ENCODE results near the gene PRSS27.

Gene PRSS27

GRCh38 chr16:2743007-2743810 is 23.2 kb upstream of the PRSS27 start:
- TF ChIP-seq ZFX (IDR thresholded peaks at IDR 0.05; ENCODE audit: borderline replicate concordance) (no peak), CTCF (IDR thresholded peaks at IDR 0.05) (no peak)
- no peak overlapping the region for H3K27ac ChIP-seq

- H3K27ac ChIP-seq: no peak overlapping the region
- TF ChIP-seq CTCF (IDR thresholded peaks at IDR 0.05) (no peak), ZFX (IDR thresholded peaks at IDR 0.05; ENCODE audit: borderline replicate concordance) (no peak)
Measured at GRCh38 chr16:2742323-2743006, 22.4 kb upstream of the PRSS27 start.

- H3K27ac ChIP-seq: no peak overlapping the region
- TF ChIP-seq CTCF (IDR thresholded peaks at IDR 0.05) (no peak), ZFX (IDR thresholded peaks at IDR 0.05; ENCODE audit: borderline replicate concordance) (no peak)
Measured at GRCh38 chr16:2741168-2741567, 21.1 kb upstream of the PRSS27 start.

- H3K27ac ChIP-seq: no peak overlapping the region
Measured at GRCh38 chr16:2740476-2740875, 20.5 kb upstream of the PRSS27 start.

GRCh38 chr16:2739625-2740430 is 19.8 kb upstream of the PRSS27 start:
- H3K27ac ChIP-seq: no peak overlapping the region

More at GRCh38 chr16:2740476-2740875, 20.5 kb upstream of the PRSS27 start:
- TF ChIP-seq CTCF (IDR thresholded peaks at IDR 0.05) (no peak), ZFX (IDR thresholded peaks at IDR 0.05; ENCODE audit: borderline replicate concordance) (no peak)

GRCh38 chr16:2738615-2739014 is 18.6 kb upstream of the PRSS27 start:
- H3K27ac ChIP-seq: no peak overlapping the region
- TF ChIP-seq ZFX (IDR thresholded peaks at IDR 0.05; ENCODE audit: borderline replicate concordance) (no peak), CTCF (IDR thresholded peaks at IDR 0.05) (no peak)

More at GRCh38 chr16:2739625-2740430, 19.8 kb upstream of the PRSS27 start:
- TF ChIP-seq CTCF (IDR thresholded peaks at IDR 0.05) (no peak), ZFX (IDR thresholded peaks at IDR 0.05; ENCODE audit: borderline replicate concordance) (no peak)

Measured in 22Rv1 (cell line).